Brain microvascular endothelial cell (primary cell): ENCODE data around the gene ENO1.
"Not testable (repeated sequence)": the region's sequence is repeated elsewhere in the genome, so short reads cannot be mapped to it uniquely, and the experiment has no call there.

Source experiments
- DNase-seq: peaks from one replicate; pipeline ENCODE4 v3.0.0-alpha.2; 2020
- H3K27ac ChIP-seq: fragments of 250-450 bp; sonication (Bioruptor Pico); 2 replicates; pipeline ENCODE4 v1.5.1; 2020; ENCODE audit warnings: mild to moderate bottlenecking, moderate library complexity
- H3K27me3 ChIP-seq: fragments of 250-450 bp; sonication (Bioruptor Pico); replicated peaks from 2 replicates; pipeline ENCODE4 v1.5.1; 2020; ENCODE audit warnings: mild to moderate bottlenecking
- H3K36me3 ChIP-seq: fragments of 250-450 bp; sonication (Bioruptor Pico); replicated peaks from 2 replicates; pipeline ENCODE4 v1.5.1; 2020; ENCODE audit warnings: mild to moderate bottlenecking
- H3K4me3 ChIP-seq: 2 replicates; pipeline ENCODE4 v1.5.1; 2011; ENCODE audit warnings: low read depth, mild to moderate bottlenecking, control low read depth, low read length, moderate library complexity
- CTCF ChIP-seq: IDR thresholded peaks from 2 replicates; pipeline ENCODE4 v1.5.1; 2011; ENCODE audit warnings: low read depth, mild to moderate bottlenecking, moderate library complexity, low read length, control low read depth, inconsistent platforms; ENCODE audit errors: missing control alignments
- in situ Hi-C: cut with HindIII; loops from 2 replicates; pipeline ENCODE4 v1.10.0; 2017; ENCODE audit warnings: low sequenced_read_pairs, low pct_ligation_motif_present

ENO1 gene

GRCh38 chr1:8878448-8878697 is at the start of gene ENO1:
Gene ENO1, minus strand, starts transcription at chr1:8878686. Its CDS starts 3,778 bp downstream, at chr1:8874908.
- DNase-seq = no peak

GRCh38 chr1:8926707-8927694 is 48.5 kb upstream of the ENO1 start:
- TF ChIP-seq CTCF = no peak
- H3K27me3 ChIP-seq = peaks cover 4% of the 10 kb centered on the region
- no peak for DNase-seq
- no peak overlapping the region for H3K27ac ChIP-seq
- in situ Hi-C loops = no loop called here
- no peak overlapping the region for H3K4me3 ChIP-seq
- H3K36me3 ChIP-seq = no peaks in the 10 kb centered on the region

More at GRCh38 chr1:8878448-8878697, at the start of gene ENO1:
- Histone ChIP-seq H3K4me3 (peak within 1 kb of the TSS; percentile 96), H3K27ac (peak within 1 kb of the TSS; percentile 89), H3K36me3 (peaks cover 30% of the 10 kb centered on the region), H3K27me3 (no peaks in the 10 kb centered on the region)
- in situ Hi-C loops = no loop called here
- no peak for TF ChIP-seq CTCF

- no peak overlapping the region for H3K27ac ChIP-seq
- no peak for TF ChIP-seq CTCF
- no peak for DNase-seq
- H3K36me3 ChIP-seq = no peaks in the 10 kb centered on the region
- H3K27me3 ChIP-seq = peaks cover 4% of the 10 kb centered on the region
- H3K4me3 ChIP-seq = no peak overlapping the region
- in situ Hi-C loops = no loop called here
These were observed 47.5 kb upstream of the ENO1 start for GRCh38 chr1:8925960-8926359.

- in situ Hi-C loops = no loop called here
- H3K27ac ChIP-seq = no peak overlapping the region
- no peak for TF ChIP-seq CTCF
These were observed 46.9 kb upstream of the ENO1 start for GRCh38 chr1:8925406-8925805.

GRCh38 chr1:8922962-8923361 is 44.5 kb upstream of the ENO1 start:
- H3K27me3 ChIP-seq = peaks cover 4% of the 10 kb centered on the region
- H3K4me3 ChIP-seq = no peak overlapping the region
- DNase-seq = no peak
- no peak for TF ChIP-seq CTCF
- in situ Hi-C loops = no loop called here
- no peaks in the 10 kb centered on the region for H3K36me3 ChIP-seq
- no peak overlapping the region for H3K27ac ChIP-seq

More at GRCh38 chr1:8925406-8925805, 46.9 kb upstream of the ENO1 start:
- Histone ChIP-seq H3K27me3 (peaks cover 4% of the 10 kb centered on the region), H3K36me3 (no peaks in the 10 kb centered on the region), H3K4me3 (no peak overlapping the region)
- no peak for DNase-seq

- H3K36me3 ChIP-seq, H3K4me3 ChIP-seq, H3K27ac ChIP-seq, in situ Hi-C loops, DNase-seq, H3K27me3 ChIP-seq: not testable (repeated sequence)
These were observed 39.0 kb upstream of the ENO1 start for GRCh38 chr1:8917536-8917935.
